Thyroid gland (tissue), 4 donors: ENCODE measurements around the gene RIOK3. TPM values are rescaled to one million over a fixed set of nuclear protein-coding genes. Genes with fewer than 3 reads are reported as not detected.
A peak's percentile ranks its signal among the peaks of the same experiment; 100 is the strongest.
"Not testable (repeated sequence)": the region's sequence is repeated elsewhere in the genome, so short reads cannot be mapped to it uniquely, and the experiment has no call there.

ENCODE experiments used
- DNase-seq, 2 donors: peaks; one replicate each; pipeline ENCODE4 v3.0.0-alpha.2; 2019
- H3K27ac ChIP-seq, 3 donors: fragments of 200-600 bp; sonication (generic); 1 replicate in 2 of 3; 2 replicates in 1 of 3; pipeline ENCODE4 v1.5.1; 2016 to 2019; ENCODE audit warnings: mild to moderate bottlenecking in 1 of 3, moderate library complexity in 1 of 3
- H3K27me3 ChIP-seq: fragments of 200-600 bp; sonication (generic); one replicate; pipeline ENCODE4 v1.5.1; 2019
- H3K36me3 ChIP-seq, 2 donors: fragments of 200-600 bp; sonication (generic); one replicate each; pipeline ENCODE4 v1.5.1; 2016 to 2019
- H3K4me1 ChIP-seq, 2 donors: fragments of 200-600 bp; sonication (generic); one replicate each; pipeline ENCODE4 v1.5.1; 2017 to 2019
- H3K4me3 ChIP-seq, 3 donors: fragments of 200-600 bp; sonication (generic); replicated peaks in 1 of 3; 1 replicate in 2 of 3; 2 replicates in 1 of 3; pipeline ENCODE4 v1.5.1; 2016; ENCODE audit warnings: mild to moderate bottlenecking in 1 of 3
- H3K9me3 ChIP-seq: fragments of 200-600 bp; sonication (generic); one replicate; pipeline ENCODE4 v1.5.1; 2017
- CTCF ChIP-seq, 6 experiments: fragments of 200-600 bp in 3 of 6; fragments of 450-650 bp in 3 of 6; sonication (generic) in 3 of 6; IDR thresholded peaks; one replicate each; pipeline ENCODE4 v1.5.1; 2016 to 2019; ENCODE audit warnings: antibody characterized with exemption in 6 of 6, mild to moderate bottlenecking in 2 of 6, inconsistent platforms in 1 of 6, moderate library complexity in 1 of 6
- POLR2A ChIP-seq, 2 donors: fragments of 450-650 bp; IDR thresholded peaks; one replicate each; pipeline ENCODE4 v1.6.1; 2017; ENCODE audit warnings: antibody characterized with exemption in 2 of 2, mild to moderate bottlenecking in 2 of 2, moderate library complexity in 1 of 2
- WGBS, 2 donors: methylation state at CpG; one replicate each; pipeline ENCODE4 v1.1.5; 2017; 5-methylcytosine and 5-hydroxymethylcytosine counted together
- intact Hi-C: fragments of 100-400 bp; cut with DNase I; formaldehyde crosslinking; loops from one replicate; pipeline ENCODE4 v1.15.1; 2023
- total RNA-seq, 4 donors: library from RNA; depleted of rRNA; stranded (reverse); fragments of >200 nt; gene quantifications; one replicate each; pipeline ENCODE4 v1.2.3, GENCODE V29; 2016

The RIOK3 gene
- total RNA-seq, 4 donors from 2014 or later: 51.2 to 85.7 (median 63.6) TPM

DNA sequence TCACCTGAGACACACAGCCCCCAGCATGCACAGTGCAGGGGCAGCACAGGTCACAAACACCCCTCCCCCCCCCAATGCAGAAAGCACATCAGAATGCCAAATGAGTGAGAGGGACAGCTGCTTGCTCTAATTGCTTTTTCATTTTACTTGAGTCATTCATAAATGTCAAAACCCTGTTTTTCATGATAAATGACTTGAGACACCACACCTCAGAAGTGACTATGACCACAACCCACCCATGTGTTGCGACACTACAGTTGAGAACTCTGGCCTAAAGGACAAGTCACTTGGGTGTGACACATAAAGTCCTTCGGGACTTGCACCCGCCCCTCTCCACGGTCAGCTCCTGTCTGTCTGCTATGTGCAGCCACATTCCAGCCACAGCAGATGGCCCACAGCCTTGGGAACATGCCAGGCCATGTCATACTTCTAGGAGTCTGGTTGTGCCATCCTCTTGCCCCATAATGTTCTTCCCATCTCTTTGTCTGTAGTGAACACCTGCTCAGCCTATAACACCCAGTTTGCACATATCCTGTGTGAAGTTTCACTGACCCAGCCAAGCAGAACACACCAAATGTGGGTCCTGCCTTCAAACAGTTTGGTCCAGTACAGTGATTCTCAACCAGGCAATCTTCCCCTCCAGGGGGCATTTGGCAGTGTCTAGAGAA is 30.2 kb upstream of the RIOK3 start:
- H3K36me3 ChIP-seq: no peaks in the 10 kb centered on the region
- TF ChIP-seq POLR2A (IDR thresholded peaks at IDR 0.05): no peak
- TF ChIP-seq CTCF (IDR thresholded peaks at IDR 0.05): no peak
- H3K4me1 ChIP-seq: peaks cover 3 to 5% of the 10 kb centered on the region in 2 donors
- H3K9me3 ChIP-seq: no peaks in the 10 kb centered on the region
- no peak overlapping the region for H3K27ac ChIP-seq
- WGBS, 2 donors: 35 to 47% methylated on average over 3 to 4 of the region's 4 CpGs
- intact Hi-C loops: no loop called here
- no peak overlapping the region for H3K4me3 ChIP-seq
- DNase-seq: peak; percentile 37 to 49
- no peaks in the 10 kb centered on the region for H3K27me3 ChIP-seq

DNA sequence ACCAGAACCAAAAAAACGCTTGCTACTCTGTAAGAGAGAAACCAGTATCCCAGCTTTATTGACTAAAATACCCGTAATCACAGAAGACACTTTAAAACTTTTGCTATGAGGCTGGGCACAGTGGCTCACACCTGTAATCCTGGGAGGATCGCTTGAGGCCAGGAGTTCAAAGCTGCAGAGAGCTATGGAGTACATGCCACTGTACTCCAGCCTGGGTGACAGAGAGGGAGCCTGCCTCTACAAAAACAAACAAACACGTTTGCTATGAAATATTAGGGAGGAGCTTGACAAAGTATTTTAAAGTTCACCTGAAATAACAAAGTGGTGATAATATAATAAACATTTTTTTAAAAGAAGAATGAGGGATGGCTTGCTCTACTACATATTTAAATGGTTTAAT is 28.5 kb upstream of the RIOK3 start:
- TF ChIP-seq POLR2A (IDR thresholded peaks at IDR 0.05) (no peak), CTCF (IDR thresholded peaks at IDR 0.05) (no peak)
- Histone ChIP-seq H3K27me3 (no peaks in the 10 kb centered on the region), H3K9me3 (no peaks in the 10 kb centered on the region), H3K27ac (no peak overlapping the region), H3K4me3 (no peak overlapping the region), H3K36me3 (no peaks in the 10 kb centered on the region), H3K4me1 (peaks cover 3 to 5% of the 10 kb centered on the region in 2 donors)
- WGBS, 2 donors: 81 to 85% methylated on average over 4 of the region's 4 CpGs
- intact Hi-C loops: no loop called here
- no peak for DNase-seq

DNA sequence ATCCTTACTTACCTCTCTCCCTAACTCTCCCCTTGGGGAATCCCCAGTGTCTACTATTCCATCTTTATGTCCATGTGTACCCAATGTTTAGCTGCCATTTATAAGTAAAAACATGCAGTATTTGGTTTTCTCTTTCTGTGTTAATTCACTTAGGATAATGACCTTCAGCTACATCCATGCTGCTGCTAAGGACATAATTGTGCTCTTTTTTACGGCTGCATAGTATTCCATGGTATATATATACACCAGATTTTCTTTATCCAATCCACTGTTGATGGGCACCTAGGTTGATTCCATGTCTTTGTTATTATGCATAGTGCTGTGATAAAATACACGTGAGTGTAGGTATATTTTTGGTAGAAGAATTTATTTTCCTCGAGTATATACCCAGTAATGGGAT is 24.3 kb upstream of the RIOK3 start:
- 86 to 97% methylated on average over 3 of the region's 3 CpGs for WGBS, 2 donors
- Histone ChIP-seq H3K27me3 (no peaks in the 10 kb centered on the region), H3K4me3 (no peak overlapping the region), H3K36me3 (no peaks in the 10 kb centered on the region), H3K9me3 (no peaks in the 10 kb centered on the region), H3K27ac (no peak overlapping the region), H3K4me1 (no peaks in the 10 kb centered on the region)
- intact Hi-C loops: no loop called here
- no peak for DNase-seq
- no peak for TF ChIP-seq CTCF (IDR thresholded peaks at IDR 0.05)
- TF ChIP-seq POLR2A (IDR thresholded peaks at IDR 0.05): no peak

- H3K27me3 ChIP-seq, intact Hi-C loops, H3K4me1 ChIP-seq, H3K4me3 ChIP-seq, H3K9me3 ChIP-seq, H3K36me3 ChIP-seq, H3K27ac ChIP-seq, DNase-seq: not testable (repeated sequence)
- WGBS, 2 donors: 57 to 61% methylated on average over 3 of the region's 3 CpGs
Measured at GRCh38 chr18:23429538-23429937, 23.5 kb upstream of the RIOK3 start.

- H3K4me3 ChIP-seq: no peak overlapping the region
- H3K27me3 ChIP-seq: no peaks in the 10 kb centered on the region
- no peaks in the 10 kb centered on the region for H3K9me3 ChIP-seq
- no peak overlapping the region for H3K27ac ChIP-seq
- peaks cover 6% of the 10 kb centered on the region in 2 donors for H3K4me1 ChIP-seq
- WGBS, 2 donors: 81 to 84% methylated on average over 2 of the region's 2 CpGs
- DNase-seq: no peak
- intact Hi-C loops: no loop called here
- H3K36me3 ChIP-seq: no peaks in the 10 kb centered on the region
- TF ChIP-seq POLR2A (IDR thresholded peaks at IDR 0.05): no peak
- no peak for TF ChIP-seq CTCF (IDR thresholded peaks at IDR 0.05)
Measured at GRCh38 chr18:23433360-23433759, 19.7 kb upstream of the RIOK3 start.
